Glutamatergic neuron (in vitro differentiated cells): Measurements from ENCODE around the gene PRMT9. TPM values are rescaled to one million over a fixed set of nuclear protein-coding genes. Genes with fewer than 3 reads are reported as not detected.

Experiments used
- DNase-seq: peaks from one replicate; pipeline ENCODE4 v3.0.0; 2022
- H3K27ac Mint-ChIP-seq: one replicate; pipeline ENCODE4 v1.8.0; 2020; ENCODE audit warnings: mild to moderate bottlenecking, mixed read lengths, inconsistent platforms; ENCODE audit not compliant: unreplicated experiment
- H3K27me3 Mint-ChIP-seq: one replicate; pipeline ENCODE4 v1.8.0; 2020; ENCODE audit warnings: mild to moderate bottlenecking, moderate library complexity, mixed read lengths, inconsistent platforms; ENCODE audit not compliant: unreplicated experiment
- H3K36me3 Mint-ChIP-seq: one replicate; pipeline ENCODE4 v1.8.0; 2020; ENCODE audit warnings: mild to moderate bottlenecking, mixed read lengths, inconsistent platforms; ENCODE audit not compliant: unreplicated experiment
- H3K4me1 Mint-ChIP-seq: one replicate; pipeline ENCODE4 v1.8.0; 2020; ENCODE audit warnings: mild to moderate bottlenecking, low read depth, mixed read lengths, inconsistent platforms; ENCODE audit not compliant: unreplicated experiment
- H3K4me3 Mint-ChIP-seq: one replicate; pipeline ENCODE4 v1.8.0; 2020; ENCODE audit warnings: mild to moderate bottlenecking, mixed read lengths, inconsistent platforms; ENCODE audit not compliant: unreplicated experiment
- H3K9me3 Mint-ChIP-seq: one replicate; pipeline ENCODE4 v1.8.0; 2020; ENCODE audit warnings: mild to moderate bottlenecking, moderate library complexity, mixed read lengths, inconsistent platforms; ENCODE audit not compliant: unreplicated experiment
- CTCF ChIP-seq: fragments of 200-600 bp; sonication (generic); IDR thresholded peaks from one replicate; pipeline ENCODE4 v1.5.0; 2021; ENCODE audit not compliant: partially characterized antibody, unreplicated experiment
- total RNA-seq: library from RNA; stranded (reverse); fragmentation: NEBNext Ultra II Directional; extraction: Animal tissue kit (Norgen Biotek cat#: 25700); gene quantifications from one replicate; pipeline ENCODE4 v1.2.1, GENCODE V29; 2021; ENCODE audit not compliant: unreplicated experiment

PRMT9 gene
- total RNA-seq, 1 donor from 2014 or later = 8.9 TPM

- Mint-ChIP-seq H3K27me3 (peaks cover 4% of the 10 kb centered on the region), H3K4me3 (peak overlapping the region; percentile 95), H3K27ac (peak overlapping the region; percentile 88), H3K36me3 (no peaks in the 10 kb centered on the region), H3K9me3 (peaks cover 2% of the 10 kb centered on the region), H3K4me1 (peaks cover 13% of the 10 kb centered on the region)
- TF ChIP-seq CTCF = no peak
- DNase-seq = no peak
Measured at GRCh38 chr4:147616849-147617172, 67.2 kb downstream of the PRMT9 start.

- Mint-ChIP-seq H3K4me1 (peaks cover 2% of the 10 kb centered on the region), H3K27me3 (peaks cover 2% of the 10 kb centered on the region), H3K9me3 (no peaks in the 10 kb centered on the region), H3K4me3 (no peak overlapping the region), H3K27ac (no peak overlapping the region), H3K36me3 (no peaks in the 10 kb centered on the region)
- TF ChIP-seq CTCF = no peak
- DNase-seq = no peak
Measured at GRCh38 chr4:147610686-147611085, 73.3 kb downstream of the PRMT9 start.

- Mint-ChIP-seq H3K36me3 (no peaks in the 10 kb centered on the region), H3K9me3 (peaks cover 1% of the 10 kb centered on the region), H3K4me3 (no peak overlapping the region), H3K4me1 (peaks cover 2% of the 10 kb centered on the region), H3K27ac (no peak overlapping the region), H3K27me3 (peaks cover 2% of the 10 kb centered on the region)
- DNase-seq = no peak
- no peak for TF ChIP-seq CTCF
Measured at GRCh38 chr4:147607471-147607870, 76.5 kb downstream of the PRMT9 start.

GRCh38 chr4:147605499-147605898 is 78.5 kb downstream of the PRMT9 start:
- no peak overlapping the region for H3K27ac Mint-ChIP-seq
- H3K36me3 Mint-ChIP-seq = no peaks in the 10 kb centered on the region

GRCh38 chr4:147599769-147600168 is 84.2 kb downstream of the PRMT9 start:
- no peaks in the 10 kb centered on the region for H3K36me3 Mint-ChIP-seq
- H3K9me3 Mint-ChIP-seq = peaks cover 1% of the 10 kb centered on the region
- no peak for DNase-seq
- TF ChIP-seq CTCF = no peak
- H3K4me1 Mint-ChIP-seq = no peaks in the 10 kb centered on the region
- H3K27ac Mint-ChIP-seq = no peak overlapping the region
- no peaks in the 10 kb centered on the region for H3K27me3 Mint-ChIP-seq
- no peak overlapping the region for H3K4me3 Mint-ChIP-seq

More at GRCh38 chr4:147605499-147605898, 78.5 kb downstream of the PRMT9 start:
- H3K27me3 Mint-ChIP-seq = peaks cover 2% of the 10 kb centered on the region
- no peak overlapping the region for H3K4me3 Mint-ChIP-seq
- no peak for DNase-seq
- H3K4me1 Mint-ChIP-seq = no peaks in the 10 kb centered on the region
- peaks cover 1% of the 10 kb centered on the region for H3K9me3 Mint-ChIP-seq
- no peak for TF ChIP-seq CTCF
